ENCODE results near the gene VPS26C. TPM values are rescaled to one million over a fixed set of nuclear protein-coding genes. Genes with fewer than 3 reads are reported as not detected.

Gene VPS26C
- total and polyA plus RNA-seq, 9 of the 15 experiments (the other 6 are each of a cell fraction or from before 2014, with no cell fraction given) = 32.8 to 48.7 (median 42.1) TPM

- TF ChIP-seq ZNF318 (IDR thresholded peaks at IDR 0.05; ENCODE audit: borderline replicate concordance in 1 of 2, low read depth in 1 of 2) (no peak), U2AF2 (optimal IDR thresholded peaks at IDR 0.05; ENCODE audit: low read depth, low read length) (no peak), TBP (optimal IDR thresholded peaks at IDR 0.05; ENCODE audit: low read depth, low read length) (no peak), NEUROD1 (IDR thresholded peaks at IDR 0.05; ENCODE audit: borderline replicate concordance, low read depth, low read length, partially characterized antibody) (no peak), TCF3 (CRISPR knock-in tag; IDR thresholded peaks at IDR 0.05) (no peak), MED1 (CRISPR knock-in tag; IDR thresholded peaks at IDR 0.05; ENCODE audit: borderline replicate concordance) (no peak)
Measured at GRCh38 chr21:37281579-37281978, 14.4 kb upstream of the VPS26C start (continued).

Data from K562 (cell line).